NCI-H1417 (cell line): ENCODE measurements around the gene CALD1.
A peak's percentile ranks its signal among the peaks of the same experiment; 100 is the strongest.

ENCODE experiments used
- DNase-seq, 3 experiments: peaks; one replicate each; lab custom pipeline; 2025; lab: John Stamatoyannopoulos, UW

Gene CALD1

GRCh38 chr7:134764365-134764764 is 15.1 kb upstream of the CALD1 start:
- no peak for DNase-seq

GRCh38 chr7:134766779-134767519 is 12.5 kb upstream of the CALD1 start:
- DNase-seq, result no peak

DNA sequence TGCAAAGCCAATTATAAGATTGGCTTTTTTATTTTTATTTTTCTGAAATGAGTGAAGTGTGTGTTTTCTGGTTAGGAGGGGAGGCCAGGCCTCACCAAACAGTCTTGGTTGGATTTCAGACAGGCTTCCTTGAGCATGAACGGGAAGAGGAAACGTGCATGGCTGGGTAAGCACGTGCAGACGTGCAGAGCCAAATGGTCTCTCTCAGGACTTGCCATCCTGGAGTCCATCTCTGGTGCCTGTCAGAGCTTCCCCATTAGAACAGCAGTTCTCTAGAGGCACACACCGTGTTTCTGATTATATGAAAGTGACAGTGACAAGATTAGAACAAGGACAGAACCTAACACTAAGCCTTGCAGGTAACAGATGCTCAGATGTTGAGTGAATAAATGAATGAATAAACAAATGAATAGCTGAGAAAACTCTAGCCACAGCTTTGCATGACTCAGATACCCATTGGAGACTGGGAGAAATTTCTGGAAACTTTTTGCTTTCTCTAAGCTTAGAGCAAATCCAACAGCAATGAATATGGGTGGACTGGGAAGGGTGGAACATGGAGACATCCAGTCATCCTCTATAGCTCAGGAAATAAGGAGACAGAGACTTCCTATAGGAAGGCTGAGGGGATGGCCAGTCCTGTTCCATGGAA is 11.8 kb upstream of the CALD1 start:
- no peak for DNase-seq

DNA sequence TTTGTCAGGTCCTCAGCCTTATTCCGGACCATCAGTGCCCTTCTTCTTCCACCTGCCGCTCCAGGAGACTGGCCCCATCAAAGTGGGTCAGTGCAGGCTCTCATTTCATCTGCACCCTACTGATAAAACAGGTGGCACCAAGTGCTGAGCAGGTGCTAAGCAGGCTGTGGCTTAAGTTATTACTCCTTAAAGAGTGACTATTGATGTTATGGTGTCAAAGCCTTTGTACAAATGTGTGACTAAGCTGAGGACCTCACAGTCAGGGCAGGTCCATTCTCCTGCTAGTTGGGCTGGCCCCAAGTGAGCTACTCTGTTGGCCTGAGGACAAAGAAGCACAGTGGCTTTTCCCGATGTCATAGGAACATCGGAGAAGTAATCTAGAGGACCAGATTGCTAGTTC is 11.2 kb upstream of the CALD1 start:
- DNase-seq, result no peak

DNA sequence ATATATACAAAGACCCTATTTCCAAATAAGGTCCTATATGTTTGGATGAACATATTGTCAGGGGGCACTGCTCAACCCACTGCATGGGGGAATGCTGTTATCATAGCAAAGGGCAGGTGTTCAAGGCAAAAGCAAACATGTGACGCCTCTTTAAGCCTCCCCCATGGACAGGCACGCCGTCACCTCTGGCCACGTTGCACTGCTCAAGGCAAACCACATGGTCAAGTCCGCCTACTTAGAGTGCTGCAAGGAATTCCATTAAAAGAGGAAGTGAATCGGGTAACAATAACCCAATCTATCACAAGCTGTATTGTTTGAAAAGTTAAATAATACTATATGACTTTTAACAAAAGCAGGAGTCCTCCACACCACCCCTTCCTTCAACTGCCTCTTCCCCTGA is 8.8 kb upstream of the CALD1 start:
- DNase-seq, result no peak

DNA sequence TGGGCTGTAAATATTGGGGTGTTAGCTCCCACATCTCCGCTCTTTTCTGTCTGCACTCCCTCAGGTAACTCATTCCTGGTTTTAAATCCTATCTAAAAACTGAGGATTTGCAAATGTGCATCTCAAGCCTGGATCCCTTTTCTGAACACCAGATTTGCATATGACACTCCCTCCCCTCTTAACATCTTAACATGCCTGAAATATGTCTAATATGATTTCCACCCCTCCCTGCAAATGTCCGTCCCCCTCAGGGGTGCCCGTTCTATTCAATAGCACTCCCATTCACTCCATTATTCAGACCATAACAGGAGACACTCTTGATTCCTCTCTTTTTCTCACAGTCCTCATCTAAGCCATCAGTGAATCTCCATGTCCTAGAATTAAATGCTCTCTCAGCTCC is 8.3 kb upstream of the CALD1 start:
- DNase-seq, result peak in 1 of 3 experiments; percentile 6

GRCh38 chr7:134771889-134772288 is 7.5 kb upstream of the CALD1 start:
- DNase-seq, result peak in 1 of 3 experiments; percentile 39

DNA sequence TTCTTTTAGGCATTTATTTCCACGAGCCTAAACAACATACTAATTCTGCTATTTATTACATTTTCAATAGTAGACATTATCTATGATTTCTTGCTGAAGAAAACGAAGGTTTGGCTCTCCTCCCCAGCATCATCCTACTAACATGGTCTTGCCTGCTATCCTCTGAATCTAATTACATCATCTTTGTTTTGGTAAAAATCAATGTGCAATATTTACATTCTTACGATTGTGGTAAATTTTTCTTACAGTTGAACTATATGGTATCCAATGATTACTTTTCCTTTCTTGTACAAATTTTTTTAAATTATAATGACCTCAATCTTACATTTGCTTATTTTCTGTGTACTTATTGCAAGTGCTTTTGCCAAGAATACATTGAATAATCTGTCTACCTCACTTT is 7.0 kb upstream of the CALD1 start:
- no peak for DNase-seq

- DNase-seq, result no peak
Measured at GRCh38 chr7:134773164-134773563, 6.3 kb upstream of the CALD1 start.

- DNase-seq, result no peak
Measured at GRCh38 chr7:134774119-134774518, 5.3 kb upstream of the CALD1 start.

DNA sequence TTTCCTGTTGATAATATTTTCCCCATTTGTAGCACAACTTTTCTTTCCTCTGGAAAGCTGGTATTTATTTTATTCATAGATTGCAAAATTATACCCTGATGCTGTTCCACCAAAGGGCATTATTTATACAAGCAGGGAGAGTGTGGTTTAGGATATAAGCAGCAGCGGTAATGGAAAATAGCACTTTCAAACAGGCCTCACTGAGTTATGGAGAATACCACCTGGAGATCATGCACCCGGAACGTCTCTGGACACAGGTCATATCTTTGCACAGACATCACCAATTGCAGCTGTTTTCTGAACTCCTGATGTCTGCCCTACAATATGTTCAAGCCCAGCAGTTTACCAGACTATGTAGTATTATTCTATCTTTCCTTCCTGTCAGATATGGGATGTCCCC is 2.0 kb upstream of the CALD1 start:
- DNase-seq, result no peak

GRCh38 chr7:134777908-134778580 is 1.4 kb upstream of the CALD1 start:
- DNase-seq, result no peak

- DNase-seq, result no peak
Measured at GRCh38 chr7:134779741-134780065, 269 bp downstream of the CALD1 start.

DNA sequence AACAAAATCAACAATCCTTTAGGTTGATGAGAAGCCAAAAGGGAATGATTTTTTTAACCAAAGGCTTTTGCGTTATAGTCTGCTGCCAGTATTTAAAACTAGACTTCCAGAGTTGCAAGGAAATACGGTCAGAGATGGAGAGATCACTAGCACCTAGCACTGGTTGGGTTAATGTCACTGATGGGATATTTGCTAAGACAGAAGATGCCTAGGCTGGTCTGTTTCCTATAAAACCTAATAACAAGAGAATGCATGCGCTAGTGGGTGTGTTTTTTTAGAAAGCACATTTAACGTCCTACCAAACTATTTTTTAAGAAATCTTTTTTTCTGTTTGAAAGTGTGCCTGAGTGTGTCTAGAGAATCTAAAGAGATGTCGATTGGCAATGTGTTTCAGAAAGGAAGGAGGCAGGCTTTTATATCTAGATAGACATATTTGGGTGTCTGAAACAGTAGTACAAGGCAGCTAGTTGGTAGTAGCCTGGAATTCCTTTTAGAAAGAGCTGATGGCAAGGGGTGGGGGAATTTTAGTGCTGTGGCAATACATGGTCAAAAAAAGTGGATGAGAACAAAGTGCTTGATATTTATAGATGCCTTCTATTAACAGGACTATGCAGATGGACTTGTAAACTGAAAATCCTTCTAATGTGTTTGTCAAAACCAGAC is 863 bp downstream of the CALD1 start:
- DNase-seq, result no peak

DNA sequence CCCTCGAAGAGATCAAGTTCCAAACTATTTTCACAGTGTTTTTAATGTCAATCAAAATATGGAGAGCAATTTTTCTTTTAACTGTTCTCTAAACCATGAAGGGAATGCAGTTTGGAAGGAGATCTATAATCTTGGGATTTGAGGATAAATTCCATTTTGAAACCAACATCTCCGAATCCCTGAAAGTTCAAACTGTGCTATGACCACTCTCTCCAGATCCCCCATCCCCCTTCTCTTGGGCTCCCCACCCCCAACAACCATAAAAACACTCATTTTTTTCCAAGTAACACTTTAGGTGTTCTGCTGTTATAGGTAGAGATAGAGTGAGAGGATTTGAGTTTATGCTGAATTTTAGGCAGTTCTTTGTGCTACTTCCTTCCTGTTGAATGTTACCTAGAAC is 1.7 kb downstream of the CALD1 start:
- no peak for DNase-seq

DNA sequence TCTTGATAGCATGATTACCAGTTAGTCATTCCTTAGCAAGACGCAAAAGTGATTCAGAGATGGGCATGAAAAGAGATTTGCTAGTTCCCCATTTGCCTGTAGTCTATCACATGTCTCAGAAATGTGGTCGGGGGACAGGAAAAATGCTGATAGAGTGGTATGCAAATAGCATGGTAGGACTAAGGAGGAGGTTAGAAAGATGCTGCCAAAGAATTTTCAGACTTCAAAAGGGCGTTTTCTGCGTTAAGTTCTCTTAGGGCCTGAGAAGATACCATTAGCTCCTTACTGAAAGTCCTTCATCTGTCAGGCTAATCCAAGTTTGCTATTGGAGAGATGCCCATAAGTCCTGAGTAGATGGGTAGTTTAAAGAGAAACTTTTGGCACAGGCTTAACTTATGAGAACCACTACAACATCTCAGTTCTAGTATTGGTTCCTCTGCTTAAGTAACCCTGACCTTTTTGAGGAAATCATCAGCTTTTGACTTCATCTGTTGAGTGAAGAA is 2.7 kb downstream of the CALD1 start:
- no peak for DNase-seq

- DNase-seq, result no peak
Measured at GRCh38 chr7:134783294-134784069, 4.0 kb downstream of the CALD1 start.

- no peak for DNase-seq
Measured at GRCh38 chr7:134784251-134785049, 5.0 kb downstream of the CALD1 start.

GRCh38 chr7:134785842-134786241 is 6.4 kb downstream of the CALD1 start:
- no peak for DNase-seq

- DNase-seq, result no peak
Measured at GRCh38 chr7:134787064-134787463, 7.6 kb downstream of the CALD1 start.

GRCh38 chr7:134787720-134788119 is 8.3 kb downstream of the CALD1 start:
- no peak for DNase-seq
